Neural progenitor cell (in vitro differentiated cells): ENCODE results near the gene PTPRU. TPM values are rescaled to one million over a fixed set of nuclear protein-coding genes. Genes with fewer than 3 reads are reported as not detected.

Source experiments
- DNase-seq: peaks from one replicate; pipeline ENCODE4 v3.0.0-alpha.2; 2016; ENCODE audit warnings: low spot score
- H2AFZ ChIP-seq: fragments of 200-600 bp; sonication (generic); replicated peaks from 2 replicates; pipeline ENCODE4 v1.6.1; 2016; ENCODE audit warnings: antibody characterized with exemption
- H3F3A ChIP-seq: fragments of 200-600 bp; sonication (generic); 2 replicates; pipeline ENCODE4 v1.6.1; 2016; ENCODE audit warnings: antibody characterized with exemption, low read depth
- H3K27ac ChIP-seq: fragments of 200-600 bp; sonication (generic); 2 replicates; pipeline ENCODE4 v1.5.1; 2016; ENCODE audit warnings: mild to moderate bottlenecking
- H3K27me3 ChIP-seq: fragments of 200-600 bp; sonication (generic); 2 replicates; pipeline ENCODE4 v1.6.1; 2016; ENCODE audit warnings: mild to moderate bottlenecking, moderate library complexity
- H3K36me3 ChIP-seq: fragments of 200-600 bp; sonication (generic); 2 replicates; pipeline ENCODE4 v1.5.1; 2016
- H3K4me1 ChIP-seq: fragments of 200-600 bp; sonication (generic); 2 replicates; pipeline ENCODE4 v1.6.1; 2016; ENCODE audit warnings: mixed run types
- H3K4me2 ChIP-seq: fragments of 200-600 bp; sonication (generic); 2 replicates; pipeline ENCODE4 v1.6.1; 2016
- H3K4me3 ChIP-seq: fragments of 200-600 bp; sonication (generic); 2 replicates; pipeline ENCODE4 v1.5.1; 2016
- H3K79me2 ChIP-seq: fragments of 200-600 bp; sonication (generic); 2 replicates; pipeline ENCODE4 v1.6.1; 2016; ENCODE audit warnings: low read depth
- H3K9ac ChIP-seq: fragments of 200-600 bp; sonication (generic); 2 replicates; pipeline ENCODE4 v1.6.1; 2016
- H3K9me3 ChIP-seq: fragments of 200-600 bp; sonication (generic); 2 replicates; pipeline ENCODE4 v1.5.1; 2016; ENCODE audit warnings: low read depth
- H4K20me1 ChIP-seq: fragments of 200-600 bp; sonication (generic); 2 replicates; pipeline ENCODE4 v1.6.1; 2016; ENCODE audit warnings: low read depth
- H3K27ac Mint-ChIP-seq: 3 replicates; pipeline ENCODE4 v1.8.0; 2021; ENCODE audit warnings: mixed read lengths
- H3K27me3 Mint-ChIP-seq: 2 replicates; pipeline ENCODE4 v1.8.0; 2022; ENCODE audit warnings: low read depth, mild to moderate bottlenecking, inconsistent platforms, moderate library complexity, mixed read lengths; ENCODE audit not compliant: insufficient read depth
- H3K36me3 Mint-ChIP-seq: 3 replicates; pipeline ENCODE4 v1.8.0; 2021; ENCODE audit warnings: mixed read lengths
- H3K4me1 Mint-ChIP-seq: 3 replicates; pipeline ENCODE4 v1.8.0; 2021; ENCODE audit warnings: mixed read lengths
- H3K4me3 Mint-ChIP-seq: 3 replicates; pipeline ENCODE4 v1.8.0; 2021; ENCODE audit warnings: mild to moderate bottlenecking, moderate library complexity, mixed read lengths
- H3K9me3 Mint-ChIP-seq: 3 replicates; pipeline ENCODE4 v1.8.0; 2020; ENCODE audit warnings: mixed read lengths
- CTCF ChIP-seq: fragments of 200-600 bp; sonication (generic); IDR thresholded peaks from 2 replicates; pipeline ENCODE4 v1.5.1; 2017; ENCODE audit warnings: antibody characterized with exemption, mild to moderate bottlenecking
- EZH2 ChIP-seq: fragments of 200-600 bp; sonication (generic); IDR thresholded peaks from 2 replicates; pipeline ENCODE4 v1.6.1; 2017; ENCODE audit warnings: antibody characterized with exemption, mild to moderate bottlenecking, moderate library complexity
- EZH2phosphoT487 ChIP-seq: fragments of 200-600 bp; sonication (generic); IDR thresholded peaks from 2 replicates; pipeline ENCODE4 v1.6.1; 2017; ENCODE audit warnings: antibody characterized with exemption
- total RNA-seq: library from RNA; depleted of rRNA; stranded (reverse); fragments of >200 nt; gene quantifications from 2 replicates; pipeline ENCODE4 v1.2.3, GENCODE V29; 2015; ENCODE audit warnings: low replicate concordance

The PTPRU gene
- total RNA-seq, 1 donor from 2014 or later = 29.5 TPM

GRCh38 chr1:29361686-29362085 is 125.4 kb downstream of the PTPRU start:
- Mint-ChIP-seq H3K36me3 (no peaks in the 10 kb centered on the region), H3K27me3 (peaks cover 8% of the 10 kb centered on the region), H3K4me1 (peaks cover 10% of the 10 kb centered on the region), H3K27ac (no peak overlapping the region), H3K9me3 (no peaks in the 10 kb centered on the region), H3K4me3 (no peak overlapping the region)
- H3K4me3 ChIP-seq = no peak overlapping the region
- no peak overlapping the region for H3K9ac ChIP-seq
- no peaks in the 10 kb centered on the region for H4K20me1 ChIP-seq
- H2AFZ ChIP-seq = no peak overlapping the region
- no peaks in the 10 kb centered on the region for H3K36me3 ChIP-seq
- DNase-seq = no peak
- no peak overlapping the region for H3K4me2 ChIP-seq
- no peaks in the 10 kb centered on the region for H3K27me3 ChIP-seq
- H3K79me2 ChIP-seq = no peaks in the 10 kb centered on the region
- no peaks in the 10 kb centered on the region for H3K9me3 ChIP-seq
- TF ChIP-seq EZH2phosphoT487 (no peak), EZH2 (no peak), CTCF (no peak)
- H3K4me1 ChIP-seq = no peaks in the 10 kb centered on the region
- H3K27ac ChIP-seq = no peak overlapping the region
- no peaks in the 10 kb centered on the region for H3F3A ChIP-seq

- H4K20me1 ChIP-seq = no peaks in the 10 kb centered on the region
- Mint-ChIP-seq H3K9me3 (no peaks in the 10 kb centered on the region), H3K4me3 (no peak overlapping the region), H3K27ac (no peak overlapping the region), H3K36me3 (no peaks in the 10 kb centered on the region), H3K27me3 (peaks cover 10% of the 10 kb centered on the region), H3K4me1 (peaks cover 10% of the 10 kb centered on the region)
- no peak for TF ChIP-seq CTCF
- no peak for TF ChIP-seq EZH2
- no peak for TF ChIP-seq EZH2phosphoT487
- H3K4me1 ChIP-seq = no peaks in the 10 kb centered on the region
- H3K4me2 ChIP-seq = no peak overlapping the region
- no peak for DNase-seq
- H3K27me3 ChIP-seq = no peaks in the 10 kb centered on the region
- no peaks in the 10 kb centered on the region for H3K36me3 ChIP-seq
- H3K79me2 ChIP-seq = no peaks in the 10 kb centered on the region
- H2AFZ ChIP-seq = no peak overlapping the region
- no peaks in the 10 kb centered on the region for H3F3A ChIP-seq
- no peak overlapping the region for H3K4me3 ChIP-seq
- no peak overlapping the region for H3K9ac ChIP-seq
- no peak overlapping the region for H3K27ac ChIP-seq
- no peaks in the 10 kb centered on the region for H3K9me3 ChIP-seq
Measured at GRCh38 chr1:29362116-29362515, 125.8 kb downstream of the PTPRU start.

- Histone ChIP-seq H4K20me1 (no peaks in the 10 kb centered on the region), H3K36me3 (no peaks in the 10 kb centered on the region), H3K27ac (no peak overlapping the region), H3K9ac (no peak overlapping the region), H3K4me3 (no peak overlapping the region), H2AFZ (no peak overlapping the region), H3K4me1 (no peaks in the 10 kb centered on the region), H3F3A (no peaks in the 10 kb centered on the region), H3K4me2 (no peak overlapping the region), H3K27me3 (no peaks in the 10 kb centered on the region), H3K9me3 (no peaks in the 10 kb centered on the region), H3K79me2 (no peaks in the 10 kb centered on the region)
- Mint-ChIP-seq H3K4me1 (peaks cover 10% of the 10 kb centered on the region), H3K27me3 (peaks cover 10% of the 10 kb centered on the region), H3K27ac (peak overlapping the region; percentile 42), H3K4me3 (no peak overlapping the region), H3K36me3 (no peaks in the 10 kb centered on the region), H3K9me3 (no peaks in the 10 kb centered on the region)
- DNase-seq = no peak
- TF ChIP-seq EZH2phosphoT487 = no peak
- TF ChIP-seq EZH2 = no peak
- TF ChIP-seq CTCF = no peak
Measured at GRCh38 chr1:29362764-29363163, 126.4 kb downstream of the PTPRU start.

- Histone ChIP-seq H3K36me3 (no peaks in the 10 kb centered on the region), H3K4me2 (no peak overlapping the region), H3K9me3 (no peaks in the 10 kb centered on the region), H3K9ac (no peak overlapping the region), H3K27me3 (no peaks in the 10 kb centered on the region), H3K79me2 (no peaks in the 10 kb centered on the region), H2AFZ (no peak overlapping the region), H3K27ac (no peak overlapping the region), H3K4me1 (no peaks in the 10 kb centered on the region), H3K4me3 (no peak overlapping the region), H3F3A (no peaks in the 10 kb centered on the region), H4K20me1 (no peaks in the 10 kb centered on the region)
- no peak overlapping the region for H3K4me3 Mint-ChIP-seq
- H3K4me1 Mint-ChIP-seq = peaks cover 10% of the 10 kb centered on the region
- no peak overlapping the region for H3K27ac Mint-ChIP-seq
- H3K36me3 Mint-ChIP-seq = no peaks in the 10 kb centered on the region
- H3K9me3 Mint-ChIP-seq = no peaks in the 10 kb centered on the region
- TF ChIP-seq EZH2phosphoT487 (no peak), EZH2 (no peak), CTCF (no peak)
- H3K27me3 Mint-ChIP-seq = peaks cover 10% of the 10 kb centered on the region
- no peak for DNase-seq
Measured at GRCh38 chr1:29363536-29363935, 127.2 kb downstream of the PTPRU start.
